ENCODE results near the gene DPH2. TPM values are rescaled to one million over a fixed set of nuclear protein-coding genes. Genes with fewer than 3 reads are reported as not detected.

Gene DPH2
- total and polyA plus RNA-seq, 8 donors, result 6.4 to 93.2 (median 13.8) TPM

DNA sequence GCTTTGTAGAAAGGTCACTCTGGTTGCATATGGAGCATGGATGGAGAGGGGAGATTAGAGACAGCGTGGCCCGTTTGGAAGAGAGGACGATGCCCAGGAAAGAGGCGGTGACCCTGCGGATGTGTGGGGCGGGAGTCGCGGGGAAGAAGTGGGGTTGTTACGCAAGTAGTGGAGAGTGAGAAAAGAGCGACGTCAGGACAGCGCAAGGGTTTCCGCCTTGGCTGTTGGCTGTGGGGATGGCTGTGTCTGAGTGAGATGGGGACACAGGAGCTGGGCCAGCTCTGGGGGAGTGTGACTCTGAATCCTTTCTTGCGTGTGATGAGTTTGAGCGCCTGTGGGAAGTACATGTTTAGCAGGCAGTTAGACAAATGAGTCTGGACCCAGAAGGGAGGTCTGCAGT lies 13.0 kb downstream of the DPH2 start:
- H3K36me3 ChIP-seq, result peaks cover 0 to 51% (median 28%) of the 10 kb centered on the region in 4 donors
- peaks cover 26 to 55% (median 35%) of the 10 kb centered on the region in 4 donors for H3K4me1 ChIP-seq
- no peak overlapping the region for H3K27ac ChIP-seq
- intact Hi-C loops (cut with DNase I; ENCODE audit: low total_unique reads), result no loop called here
- H3K27me3 ChIP-seq, result no peaks in the 10 kb centered on the region
- TF ChIP-seq, protein P1, sequence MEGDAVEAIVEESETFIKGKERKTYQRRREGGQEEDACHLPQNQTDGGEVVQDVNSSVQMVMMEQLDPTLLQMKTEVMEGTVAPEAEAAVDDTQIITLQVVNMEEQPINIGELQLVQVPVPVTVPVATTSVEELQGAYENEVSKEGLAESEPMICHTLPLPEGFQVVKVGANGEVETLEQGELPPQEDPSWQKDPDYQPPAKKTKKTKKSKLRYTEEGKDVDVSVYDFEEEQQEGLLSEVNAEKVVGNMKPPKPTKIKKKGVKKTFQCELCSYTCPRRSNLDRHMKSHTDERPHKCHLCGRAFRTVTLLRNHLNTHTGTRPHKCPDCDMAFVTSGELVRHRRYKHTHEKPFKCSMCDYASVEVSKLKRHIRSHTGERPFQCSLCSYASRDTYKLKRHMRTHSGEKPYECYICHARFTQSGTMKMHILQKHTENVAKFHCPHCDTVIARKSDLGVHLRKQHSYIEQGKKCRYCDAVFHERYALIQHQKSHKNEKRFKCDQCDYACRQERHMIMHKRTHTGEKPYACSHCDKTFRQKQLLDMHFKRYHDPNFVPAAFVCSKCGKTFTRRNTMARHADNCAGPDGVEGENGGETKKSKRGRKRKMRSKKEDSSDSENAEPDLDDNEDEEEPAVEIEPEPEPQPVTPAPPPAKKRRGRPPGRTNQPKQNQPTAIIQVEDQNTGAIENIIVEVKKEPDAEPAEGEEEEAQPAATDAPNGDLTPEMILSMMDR (IDR thresholded peaks at IDR 0.05), result no peak
- TF ChIP-seq POLR2AphosphoS5 (IDR thresholded peaks at IDR 0.05) (no peak), EP300 (IDR thresholded peaks at IDR 0.05) (no peak), POLR2A (IDR thresholded peaks at IDR 0.05) (no peak)
- 80 to 89% (median 86%) methylated on average over 15 of the region's 15 CpGs for WGBS, 5 donors
- H3K4me3 ChIP-seq, result no peak overlapping the region
- no peak for DNase-seq
- H3K9me3 ChIP-seq, result no peaks in the 10 kb centered on the region

DNA sequence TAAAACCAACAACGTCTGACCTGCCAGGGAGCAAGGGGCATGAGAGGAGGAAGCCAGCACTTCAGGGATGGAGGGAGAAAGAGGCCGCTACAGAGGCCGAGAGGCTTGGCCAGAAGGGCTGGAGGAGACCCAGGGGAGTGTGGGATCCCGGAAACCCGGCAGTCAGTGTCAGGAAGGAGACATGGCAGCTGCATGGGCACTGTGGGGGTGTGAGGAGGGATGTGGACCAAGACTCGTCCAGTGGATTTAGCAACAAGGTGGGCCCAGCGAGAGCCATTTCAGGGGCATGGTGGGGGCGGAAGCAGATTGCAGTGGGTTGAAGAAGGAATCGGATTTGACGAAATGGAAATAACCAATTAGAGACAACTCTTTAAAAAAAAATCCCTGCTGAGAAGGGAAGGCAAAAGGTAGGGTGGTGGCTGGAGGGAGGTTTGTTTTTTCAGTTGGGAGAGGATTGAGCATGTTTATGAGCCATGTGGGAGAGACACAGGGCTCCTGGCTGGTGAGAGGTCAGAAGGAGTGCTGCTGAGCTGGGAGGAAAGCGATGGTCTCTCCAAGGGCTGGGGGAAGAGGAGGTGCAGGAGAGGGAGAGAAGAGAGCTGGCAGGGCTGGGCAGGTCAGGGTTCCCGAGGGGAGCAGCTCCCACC lies 13.6 kb downstream of the DPH2 start:
- no peaks in the 10 kb centered on the region for H3K27me3 ChIP-seq
- DNase-seq, result no peak
- H3K4me3 ChIP-seq, result no peak overlapping the region
- H3K4me1 ChIP-seq, result peaks cover 22 to 49% (median 31%) of the 10 kb centered on the region in 4 donors
- H3K36me3 ChIP-seq, result peaks cover 0 to 46% (median 24%) of the 10 kb centered on the region in 4 donors
- intact Hi-C loops (cut with DNase I; ENCODE audit: low total_unique reads), result no loop called here
- TF ChIP-seq, protein P1 (IDR thresholded peaks at IDR 0.05), result no peak
- TF ChIP-seq EP300 (IDR thresholded peaks at IDR 0.05) (no peak), POLR2AphosphoS5 (IDR thresholded peaks at IDR 0.05) (no peak), POLR2A (IDR thresholded peaks at IDR 0.05) (no peak)
- H3K27ac ChIP-seq, result no peak overlapping the region
- 81 to 87% (median 83%) methylated on average over 12 of the region's 12 CpGs for WGBS, 5 donors
- H3K9me3 ChIP-seq, result no peaks in the 10 kb centered on the region

DNA sequence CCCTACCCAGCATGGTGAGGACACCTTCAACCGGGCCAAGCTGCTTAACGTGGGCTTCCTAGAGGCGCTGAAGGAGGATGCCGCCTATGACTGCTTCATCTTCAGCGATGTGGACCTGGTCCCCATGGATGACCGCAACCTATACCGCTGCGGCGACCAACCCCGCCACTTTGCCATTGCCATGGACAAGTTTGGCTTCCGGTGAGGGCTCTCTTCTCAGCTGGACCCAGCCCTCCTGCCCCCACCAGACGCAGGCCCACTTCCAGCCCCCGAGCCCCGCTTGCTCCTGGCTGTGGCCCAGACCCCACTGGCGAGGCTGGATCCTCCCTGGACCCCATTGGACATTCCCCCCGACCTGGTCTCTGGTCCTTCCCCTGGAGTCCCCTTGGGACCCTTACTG lies 15.0 kb downstream of the DPH2 start:
- intact Hi-C loops (cut with DNase I; ENCODE audit: low total_unique reads), result no loop called here
- H3K9me3 ChIP-seq, result no peaks in the 10 kb centered on the region
- H3K36me3 ChIP-seq, result peaks cover 0 to 46% (median 24%) of the 10 kb centered on the region in 4 donors
- DNase-seq, result no peak
- H3K4me3 ChIP-seq, result no peak overlapping the region
- no peak for TF ChIP-seq EP300 (IDR thresholded peaks at IDR 0.05)
- TF ChIP-seq POLR2A (IDR thresholded peaks at IDR 0.05), result no peak
- TF ChIP-seq, protein P1 (IDR thresholded peaks at IDR 0.05), result no peak
- no peak for TF ChIP-seq POLR2AphosphoS5 (IDR thresholded peaks at IDR 0.05)
- no peaks in the 10 kb centered on the region for H3K27me3 ChIP-seq
- 91 to 100% (median 94%) methylated on average over 4 to 16 of the region's 16 CpGs for WGBS, 5 donors
- H3K27ac ChIP-seq, result no peak overlapping the region
- peaks cover 12 to 39% (median 21%) of the 10 kb centered on the region in 4 donors for H3K4me1 ChIP-seq

DNA sequence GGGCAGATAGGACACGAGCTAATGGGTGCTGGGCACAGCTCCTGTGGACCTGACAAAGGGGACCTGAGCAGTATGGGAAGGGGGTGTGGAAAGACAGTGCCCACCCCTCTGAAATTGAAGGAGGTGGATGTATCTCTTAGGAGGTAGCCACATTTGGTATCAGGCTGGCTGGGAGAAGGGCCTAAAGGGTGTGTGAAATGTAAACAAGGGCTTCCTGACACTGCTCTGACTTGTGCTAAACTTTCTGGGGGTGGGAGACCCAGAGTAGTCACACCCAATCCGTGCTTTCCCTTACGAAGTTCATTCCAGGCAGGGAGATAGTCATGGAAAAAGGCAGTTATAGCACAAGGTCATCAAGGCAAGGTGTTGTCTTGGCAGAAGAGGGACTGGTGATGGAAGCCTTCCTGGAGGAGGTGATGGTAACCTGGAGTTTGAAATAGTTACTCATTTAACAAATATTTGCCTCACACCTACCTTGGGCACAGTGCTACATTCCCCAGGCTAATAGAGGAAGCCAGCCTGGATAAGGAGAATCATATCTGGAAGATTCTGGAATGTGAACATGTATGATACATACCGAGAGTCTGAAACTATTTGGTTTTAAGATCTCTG lies 16.3 kb downstream of the DPH2 start:
- Histone ChIP-seq H3K27me3 (no peaks in the 10 kb centered on the region), H3K4me3 (no peak overlapping the region), H3K36me3 (peaks cover 0 to 46% (median 24%) of the 10 kb centered on the region in 4 donors), H3K4me1 (peaks cover 7 to 36% (median 17%) of the 10 kb centered on the region in 4 donors), H3K27ac (peak overlapping the region in 2 of 5 donors; percentile 6 to 65), H3K9me3 (no peaks in the 10 kb centered on the region)
- DNase-seq, result no peak
- 47 to 74% (median 57%) methylated on average over 4 of the region's 4 CpGs for WGBS, 5 donors
- intact Hi-C loops (cut with DNase I; ENCODE audit: low total_unique reads), result no loop called here
- TF ChIP-seq, protein P1 (IDR thresholded peaks at IDR 0.05), result no peak
- TF ChIP-seq EP300 (IDR thresholded peaks at IDR 0.05) (no peak), POLR2A (IDR thresholded peaks at IDR 0.05) (no peak), POLR2AphosphoS5 (IDR thresholded peaks at IDR 0.05) (no peak)
